NK-92 (cell line): ENCODE results near the gene DPP7.

ENCODE experiments used
- DNase-seq: peaks from one replicate; lab custom pipeline; 2025; ENCODE audit not compliant: unreplicated experiment; lab: John Stamatoyannopoulos, UW

Gene DPP7

DNA sequence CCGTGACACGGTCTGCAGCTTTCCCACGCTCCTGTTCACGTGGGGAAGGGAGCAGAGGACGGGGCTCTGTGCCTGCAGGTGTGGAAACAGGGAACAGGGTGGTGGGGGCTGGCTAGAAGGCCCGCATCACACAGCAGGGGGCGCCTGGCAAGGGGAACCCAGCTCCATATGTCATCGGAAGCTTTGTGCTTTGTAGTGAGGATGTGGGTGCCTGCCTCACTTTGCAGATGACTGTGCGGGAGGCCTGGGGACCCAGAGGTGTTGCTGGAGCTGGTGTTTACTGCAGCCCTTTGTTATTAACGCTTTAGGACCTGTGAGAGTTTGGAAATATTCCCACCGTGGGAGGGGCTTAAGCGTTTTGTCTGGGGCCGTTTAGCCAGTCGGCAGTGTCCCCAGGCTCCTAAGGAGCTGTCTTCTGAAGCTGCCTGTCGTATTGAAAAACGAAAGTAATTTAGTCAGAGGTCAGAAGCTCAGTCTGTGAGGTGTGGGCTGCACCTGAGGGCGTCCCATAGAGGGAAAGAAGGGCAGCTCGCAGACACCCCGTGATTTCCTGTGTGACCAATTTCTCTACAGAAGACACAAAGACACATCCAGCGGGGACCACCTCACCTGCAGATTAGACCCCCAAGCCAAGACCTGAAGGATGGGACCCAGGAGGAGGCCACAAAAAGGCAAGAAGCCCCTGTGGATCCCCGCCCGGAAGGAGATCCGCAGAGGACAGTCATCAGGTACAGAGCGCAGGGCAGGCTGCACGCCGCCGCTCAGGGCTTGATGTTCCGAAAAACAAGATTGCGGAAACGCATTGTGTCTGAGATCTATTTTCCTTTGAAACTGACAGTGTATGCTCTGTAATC is 18.6 kb downstream of the DPP7 start:
- DNase-seq, result no peak

DNA sequence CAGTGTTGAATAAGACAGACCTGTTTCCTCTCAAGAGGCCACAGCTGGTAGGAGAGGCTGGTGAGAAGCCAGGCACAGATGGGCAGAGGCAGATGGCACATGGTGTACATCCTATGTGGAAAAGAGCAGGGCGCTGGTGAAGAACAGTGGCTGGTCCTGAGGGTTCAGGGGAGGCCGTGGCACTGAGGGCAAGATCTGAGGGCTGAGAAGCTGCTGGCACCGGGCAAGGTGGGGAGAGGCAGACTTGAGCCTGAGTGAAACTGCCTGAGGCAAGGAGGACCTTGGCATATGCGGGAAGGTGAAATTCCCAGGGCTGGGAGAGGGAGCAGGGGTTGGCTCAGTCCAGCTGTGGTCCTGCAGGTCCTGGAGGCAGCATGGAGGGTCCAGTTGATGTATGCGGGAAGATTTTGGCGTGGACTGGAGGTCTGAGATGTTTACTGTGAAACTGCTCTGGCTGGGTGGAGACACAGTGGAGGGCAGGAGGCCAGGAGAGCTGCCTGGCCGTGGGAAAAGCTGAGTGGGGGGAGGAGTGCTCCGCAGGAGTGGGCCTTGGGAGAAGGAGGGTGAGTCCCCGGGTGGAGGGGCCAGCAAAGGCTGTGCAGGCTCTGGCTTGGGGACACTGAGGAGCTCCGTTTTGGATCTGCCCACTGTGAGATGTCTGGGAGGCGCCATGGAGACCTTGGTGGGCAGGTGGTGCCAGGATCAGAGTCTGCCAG is 25.1 kb downstream of the DPP7 start:
- DNase-seq, result no peak

DNA sequence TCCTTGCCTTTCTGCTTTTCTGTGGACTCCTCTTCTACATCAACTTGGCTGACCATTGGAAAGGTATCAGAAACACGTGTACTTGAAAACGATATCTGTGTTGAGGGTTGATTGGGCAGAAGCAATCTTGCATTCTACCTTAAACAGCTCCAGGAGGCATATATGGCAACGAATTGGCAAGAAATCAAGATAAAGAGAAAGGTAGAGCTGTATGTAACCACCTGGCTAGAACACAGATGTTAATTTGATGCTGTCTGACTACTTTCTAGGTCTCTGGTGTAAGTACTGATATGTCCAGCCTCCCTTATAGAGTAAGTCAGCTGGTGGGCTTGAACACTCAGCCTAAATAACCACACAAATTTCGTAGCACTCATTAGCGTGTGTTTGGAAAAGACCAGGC is 26.4 kb downstream of the DPP7 start:
- no peak for DNase-seq

DNA sequence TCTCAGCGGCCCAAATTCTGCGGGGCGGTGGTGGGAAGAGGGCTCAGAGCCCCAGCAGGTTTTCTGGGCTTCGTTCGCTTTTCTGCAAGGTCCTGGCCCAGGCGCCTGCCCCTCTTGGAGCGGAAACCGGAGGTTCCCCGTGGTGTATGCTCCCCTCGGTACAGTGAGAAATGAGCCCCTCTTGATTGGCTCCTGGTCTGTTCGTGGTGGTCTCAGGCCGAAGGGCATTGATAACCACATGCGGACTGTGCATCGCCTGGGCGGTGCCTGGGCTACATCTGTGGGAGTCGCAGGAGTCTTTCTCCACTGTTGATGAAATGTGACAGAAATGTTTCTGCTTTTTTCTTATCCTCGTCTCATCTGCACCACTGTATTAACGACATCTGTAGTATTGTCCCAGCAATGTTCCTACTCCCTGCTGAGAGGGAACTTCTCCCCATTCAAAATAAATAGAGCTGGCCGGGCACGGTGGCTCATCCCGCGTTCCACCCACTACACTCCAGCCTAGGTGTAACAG is 27.1 kb downstream of the DPP7 start:
- no peak for DNase-seq

DNA sequence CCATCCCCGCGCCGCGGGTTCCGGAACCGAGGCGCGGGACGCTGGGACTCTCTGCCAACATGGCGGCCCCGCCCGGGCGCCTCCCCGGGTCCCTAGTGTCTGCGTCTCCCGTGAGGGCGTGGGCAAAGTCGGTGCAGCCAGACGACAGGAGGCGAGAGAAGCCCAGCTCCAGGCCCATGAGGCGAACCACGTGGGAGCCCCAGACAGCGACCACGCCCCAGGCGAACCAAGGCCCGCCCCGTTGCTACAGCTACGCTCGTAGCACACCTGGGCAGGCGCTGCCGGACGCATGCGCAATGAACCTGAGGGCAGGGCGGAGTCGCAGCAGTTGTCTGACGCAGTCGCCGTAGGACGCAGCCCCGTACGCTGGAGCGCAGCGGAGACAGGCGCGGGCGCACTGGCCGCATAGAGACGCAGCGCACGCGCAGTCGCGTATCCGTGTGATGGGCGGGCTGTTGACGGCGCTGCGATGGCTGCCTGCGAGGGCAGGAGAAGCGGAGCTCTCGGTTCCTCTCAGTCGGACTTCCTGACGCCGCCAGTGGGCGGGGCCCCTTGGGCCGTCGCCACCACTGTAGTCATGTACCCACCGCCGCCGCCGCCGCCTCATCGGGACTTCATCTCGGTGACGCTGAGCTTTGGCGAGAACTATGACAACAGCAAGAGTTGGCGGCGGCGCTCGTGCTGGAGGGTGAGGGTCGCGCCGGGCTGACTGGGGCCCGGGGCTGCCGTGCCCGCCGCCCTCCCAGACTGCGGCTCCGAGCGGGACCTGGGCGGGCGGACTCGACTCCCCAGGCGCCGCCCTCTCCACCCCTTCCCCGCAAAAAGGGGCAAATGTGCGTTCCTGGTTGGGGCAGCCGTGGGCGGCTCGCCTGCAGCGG is 27.8 kb downstream of the DPP7 start, which contains the start of gene MAN1B1:
MAN1B1 (plus strand) TSS at position 455 of the 878 bp plus-strand sequence; CDS start at position 470, 15 bp downstream.
- peak; percentile 96 for DNase-seq

DNA sequence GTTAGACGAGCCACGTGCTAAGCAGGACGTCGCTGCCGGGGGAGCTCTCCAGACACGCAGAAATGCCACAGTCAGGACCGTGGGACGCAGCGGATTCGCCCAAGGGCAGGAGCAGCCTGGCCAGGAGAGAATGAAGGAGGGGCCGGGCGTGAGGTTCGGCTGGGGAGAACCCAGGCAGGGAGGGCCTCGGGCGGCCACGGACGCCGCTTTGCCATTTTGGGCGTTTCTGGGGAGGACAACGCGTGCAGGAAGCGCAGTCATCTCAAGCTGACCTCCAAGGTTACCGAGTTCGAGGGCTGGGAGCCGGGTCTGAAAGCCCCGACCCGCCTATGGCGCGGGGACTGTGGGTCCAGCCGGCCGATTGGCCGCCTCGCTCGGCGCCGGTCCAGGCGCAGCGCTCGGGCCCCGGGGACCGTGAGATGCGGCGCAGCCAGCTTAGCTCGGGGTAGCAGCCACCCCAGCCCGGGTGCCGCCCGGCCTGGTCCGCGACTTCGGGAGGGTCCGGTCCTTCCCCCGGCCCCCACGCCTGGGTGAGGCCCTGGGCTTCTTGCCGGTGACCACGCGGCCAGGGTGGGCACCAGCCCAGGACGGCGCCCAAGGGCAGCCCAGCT is 28.5 kb downstream of the DPP7 start:
- no peak for DNase-seq

DNA sequence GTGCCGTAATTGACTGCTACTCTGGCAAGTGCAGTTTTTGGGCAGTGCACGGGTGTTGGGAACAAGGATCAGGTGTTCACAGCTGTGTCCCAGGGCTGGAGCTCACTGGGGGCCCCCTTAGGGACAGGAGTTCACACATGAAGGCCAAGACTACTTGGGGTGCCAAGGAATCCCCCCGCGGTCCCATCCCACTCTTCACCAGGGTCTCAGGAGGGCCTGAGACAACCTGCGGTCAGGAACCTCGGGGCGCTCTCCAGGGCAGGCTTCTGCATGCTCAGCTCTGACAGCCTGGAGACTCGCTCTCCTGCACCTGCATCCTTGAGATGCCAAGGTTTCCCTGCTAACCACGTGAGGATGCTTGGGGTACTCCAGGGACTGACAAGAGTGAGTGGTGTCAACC is 30.0 kb downstream of the DPP7 start:
- DNase-seq, result no peak

DNA sequence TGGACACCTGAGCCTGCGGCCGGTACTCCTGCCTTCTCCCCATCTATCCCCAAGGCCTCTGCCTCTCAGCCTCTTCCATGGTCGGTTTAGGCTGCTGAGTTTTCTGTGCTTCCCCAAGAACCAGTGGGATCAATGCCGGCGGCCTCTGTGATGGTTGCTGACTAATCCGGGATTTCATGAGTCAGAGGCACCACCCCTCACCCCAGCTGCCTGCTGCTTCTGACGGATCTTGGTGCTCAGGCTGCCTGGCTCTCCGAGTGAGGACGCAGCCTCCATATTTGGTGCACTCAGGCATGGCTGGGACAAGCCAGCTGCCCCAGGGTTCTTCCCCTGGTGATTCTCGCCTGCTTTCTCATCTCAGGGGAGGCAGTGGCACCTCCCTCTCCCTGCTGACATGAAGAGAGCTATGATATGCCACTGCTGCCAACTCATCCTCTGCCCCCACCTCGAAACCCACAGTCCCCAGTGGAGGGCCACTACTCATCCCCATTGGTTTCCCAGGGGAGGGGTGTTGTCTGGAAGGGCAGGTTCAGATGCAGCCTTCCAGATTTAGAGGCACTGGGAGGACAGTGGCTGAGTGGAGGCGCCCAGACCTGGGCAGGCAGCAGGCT is 31.0 kb downstream of the DPP7 start:
- no peak for DNase-seq

DNA sequence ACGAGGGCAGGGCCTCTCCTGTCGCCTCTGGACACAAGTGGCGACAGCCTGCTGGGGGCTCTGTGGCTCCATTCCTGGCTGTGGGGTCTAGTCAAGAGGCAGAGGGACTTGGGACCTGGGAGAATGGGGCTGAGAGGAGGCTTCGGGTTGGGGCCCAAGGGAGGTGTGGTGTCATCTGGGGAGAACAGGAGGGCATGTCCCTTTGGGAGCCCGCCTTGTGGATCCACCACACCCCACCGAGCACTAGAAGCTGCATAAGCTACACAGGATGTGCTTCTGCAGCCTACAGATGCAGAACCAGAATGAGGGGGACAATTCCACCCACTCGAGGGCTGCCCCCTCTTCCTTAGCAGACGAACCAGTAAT is 31.6 kb downstream of the DPP7 start:
- no peak for DNase-seq

DNA sequence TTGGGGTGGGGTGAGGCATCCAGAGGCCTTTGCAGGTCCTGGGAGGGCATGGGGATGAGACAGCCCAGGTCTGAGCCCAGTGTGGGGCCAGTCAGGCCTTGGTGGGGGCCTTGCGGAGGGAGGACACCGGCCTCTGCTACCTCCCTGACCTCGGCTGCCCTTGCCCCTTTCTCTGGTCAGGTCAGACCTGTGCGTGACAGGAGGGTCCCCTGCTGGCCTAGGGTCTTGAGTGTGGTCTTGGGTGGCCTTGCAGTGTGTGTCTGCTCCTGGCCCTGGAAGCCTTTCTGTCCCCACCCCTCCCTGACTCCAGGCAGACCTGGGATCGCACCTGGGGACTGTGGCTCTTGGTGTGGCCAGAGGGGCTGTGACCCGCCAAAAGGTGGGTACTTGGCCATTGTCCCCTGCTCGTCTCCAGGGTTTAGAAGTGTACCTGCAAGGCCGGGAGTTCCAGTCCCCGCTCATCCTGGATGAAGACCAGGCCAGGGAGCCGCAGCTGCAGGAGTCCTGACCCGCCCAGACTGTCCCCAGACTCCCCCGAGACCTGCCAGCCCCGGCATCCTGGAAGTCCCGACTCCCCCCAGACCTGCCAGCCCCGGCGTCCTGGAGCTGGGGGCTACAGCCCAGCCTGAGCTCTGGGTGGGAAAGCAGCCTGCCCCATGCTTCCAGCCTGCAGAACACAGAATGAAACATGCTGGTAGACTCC is 32.2 kb downstream of the DPP7 start:
- no peak for DNase-seq

DNA sequence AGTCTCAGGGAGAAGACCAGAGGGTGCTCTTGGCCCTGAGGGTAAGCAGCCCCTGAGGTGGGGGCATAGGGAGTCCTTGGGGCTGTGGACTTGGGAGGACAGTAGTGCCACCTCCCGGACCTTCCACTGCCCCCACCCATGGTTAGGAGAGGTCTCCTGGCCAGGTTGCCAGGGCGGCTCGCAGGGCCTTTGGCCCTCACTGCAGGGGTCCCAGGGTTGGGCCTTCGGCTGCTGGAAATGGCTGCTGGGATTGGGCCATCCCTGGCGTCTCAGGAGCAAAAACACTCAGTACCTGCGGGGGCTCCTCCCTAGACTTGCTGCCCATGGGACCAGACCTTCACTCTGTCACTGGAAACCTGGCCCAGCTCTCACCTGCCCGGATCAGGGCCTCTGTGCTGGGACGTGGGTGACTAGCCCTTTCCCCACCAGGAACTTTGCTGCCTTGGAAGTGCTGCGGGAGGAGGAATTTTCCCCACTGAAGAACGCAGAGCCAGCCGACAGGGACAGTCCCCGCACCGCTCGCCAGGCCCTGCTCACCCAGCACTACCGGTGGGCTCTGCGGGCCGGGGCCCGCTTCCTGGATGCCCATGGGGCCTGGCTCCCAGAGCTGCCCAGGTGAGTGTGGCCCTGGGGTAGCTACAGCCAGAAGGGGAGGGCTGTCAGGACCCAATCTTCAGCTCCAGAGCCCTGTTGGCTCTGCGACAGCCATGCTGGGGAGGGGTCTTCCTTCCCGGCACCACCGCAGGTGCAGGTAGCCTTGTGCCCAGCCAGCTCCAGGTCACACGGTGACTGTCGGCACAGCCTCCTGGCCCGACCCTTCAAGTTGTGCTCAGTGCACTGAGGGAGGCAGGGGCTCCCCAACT is 34.0 kb downstream of the DPP7 start:
- DNase-seq, result no peak

DNA sequence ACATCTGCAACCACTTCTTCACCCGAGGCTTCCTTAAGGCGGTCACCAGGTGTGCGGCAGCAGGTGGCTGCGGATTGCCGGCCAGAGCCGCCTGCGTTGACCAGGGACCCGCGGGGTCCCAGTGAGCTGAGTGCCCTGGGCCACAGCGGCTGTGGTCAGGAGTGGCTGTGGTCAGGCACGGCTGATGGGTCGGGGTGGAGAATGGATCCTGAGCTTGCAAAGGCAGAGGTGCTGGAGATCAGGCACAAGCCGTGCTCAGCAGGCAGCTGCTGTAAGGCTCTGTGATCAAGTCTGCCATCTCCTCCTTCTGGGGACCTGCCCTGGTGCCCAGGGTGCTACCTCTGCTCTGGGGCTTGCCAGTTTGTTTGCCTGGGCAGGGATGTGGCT is 35.1 kb downstream of the DPP7 start:
- DNase-seq, result no peak

DNA sequence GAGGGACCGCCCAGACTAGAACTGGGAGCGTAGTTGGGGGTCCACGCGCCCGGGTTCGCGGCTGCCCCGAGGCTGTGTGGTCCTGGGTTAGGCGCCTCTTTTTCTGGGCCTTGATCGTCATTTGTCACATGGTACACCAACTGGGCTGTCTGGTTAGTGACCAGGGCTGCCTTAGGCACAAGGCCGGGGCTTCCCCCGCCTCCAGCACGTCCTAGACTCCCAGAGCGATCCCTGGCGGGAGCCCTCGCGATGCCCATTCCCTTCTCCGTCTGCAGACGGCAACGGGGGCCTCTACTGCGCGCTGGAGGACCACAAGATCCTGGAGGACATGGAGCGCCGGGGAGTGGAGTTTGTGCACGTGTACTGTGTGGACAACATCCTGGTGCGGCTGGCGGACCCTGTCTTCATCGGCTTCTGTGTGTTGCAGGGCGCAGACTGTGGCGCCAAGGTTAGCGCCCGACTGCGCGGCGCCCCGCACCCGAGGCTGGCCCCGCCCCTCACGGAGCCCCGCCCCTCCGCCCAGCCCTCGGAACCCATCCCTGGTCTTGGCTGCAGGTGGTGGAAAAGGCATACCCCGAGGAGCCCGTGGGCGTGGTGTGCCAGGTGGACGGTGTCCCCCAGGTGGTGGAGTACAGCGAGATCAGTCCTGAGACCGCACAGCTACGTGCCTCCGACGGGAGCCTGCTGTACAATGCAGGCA is 35.7 kb downstream of the DPP7 start:
- DNase-seq, result no peak

DNA sequence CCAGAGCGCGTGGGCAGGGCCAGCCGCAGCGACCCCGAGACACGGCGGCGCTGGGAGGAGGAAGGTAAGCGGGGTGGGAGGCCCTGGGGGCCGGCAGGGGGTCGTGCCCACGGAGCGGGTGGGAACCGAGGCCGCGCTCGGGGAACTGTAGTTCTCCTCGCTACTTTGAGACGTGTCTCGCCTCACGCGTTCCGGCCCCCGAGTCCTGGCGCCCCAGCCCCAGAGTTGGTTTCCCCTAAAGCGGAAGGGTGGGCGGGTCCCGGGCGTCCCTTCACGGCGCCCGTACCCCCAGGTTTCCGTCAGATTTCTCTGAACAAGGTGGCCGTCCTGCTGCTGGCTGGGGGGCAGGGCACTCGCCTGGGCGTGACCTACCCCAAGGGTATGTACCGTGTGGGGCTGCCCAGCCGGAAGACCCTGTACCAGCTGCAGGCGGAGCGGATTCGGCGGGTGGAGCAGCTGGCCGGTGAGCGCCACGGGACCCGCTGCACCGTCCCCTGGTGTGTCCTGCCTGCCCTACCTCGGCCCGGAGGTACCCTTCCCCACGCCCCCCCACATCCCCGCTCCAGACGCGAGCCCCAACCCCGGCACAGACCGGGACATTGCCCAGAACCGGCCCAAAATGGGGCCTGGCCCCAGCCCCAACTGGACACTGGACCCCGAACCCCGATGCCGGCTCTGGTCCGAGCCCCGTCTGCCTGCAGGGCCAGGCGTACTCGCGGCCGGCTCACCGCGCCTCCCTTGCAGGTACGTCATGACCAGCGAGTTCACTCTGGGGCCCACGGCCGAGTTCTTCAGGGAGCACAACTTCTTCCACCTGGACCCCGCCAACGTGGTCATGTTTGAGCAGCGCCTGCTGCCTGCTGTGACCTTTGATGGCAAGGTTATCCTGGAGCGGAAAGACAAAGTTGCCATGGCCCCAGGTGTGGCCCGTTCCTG is 36.5 kb downstream of the DPP7 start:
- no peak for DNase-seq

DNA sequence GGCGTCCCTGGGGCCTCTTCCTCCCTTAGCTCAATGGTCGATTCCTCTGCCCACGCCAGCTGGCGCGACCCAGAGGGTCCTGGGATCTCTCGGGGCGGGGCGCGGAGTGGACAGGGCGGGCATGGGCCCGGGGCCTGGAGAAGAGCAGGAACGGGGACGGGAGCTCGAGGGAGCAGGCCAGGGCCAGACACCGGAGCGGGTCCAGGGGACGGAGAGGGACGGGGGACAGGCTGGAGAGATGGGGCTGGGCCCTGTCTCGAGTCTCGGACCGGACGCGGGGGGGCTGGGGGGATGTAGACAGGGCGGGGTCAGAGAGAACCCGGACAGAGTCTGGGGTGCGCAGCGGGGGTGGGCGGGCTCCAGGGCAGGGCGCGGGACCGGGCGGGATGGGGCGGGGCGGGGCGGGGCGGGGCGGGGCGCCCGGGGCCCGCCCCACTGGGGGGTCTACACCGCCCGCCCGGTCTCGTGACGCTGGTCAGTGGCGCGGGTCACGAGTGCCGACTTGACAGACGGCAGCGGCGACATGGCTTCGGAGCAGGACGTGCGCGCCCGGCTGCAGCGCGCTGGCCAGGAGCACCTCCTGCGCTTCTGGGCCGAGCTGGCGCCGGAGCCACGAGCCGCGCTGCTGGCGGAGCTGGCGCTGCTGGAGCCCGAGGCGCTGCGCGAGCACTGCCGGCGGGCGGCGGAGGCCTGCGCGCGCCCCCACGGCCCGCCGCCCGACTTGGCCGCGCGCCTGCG is 37.4 kb downstream of the DPP7 start, which contains the start of gene UAP1L1:
UAP1L1 (plus strand) TSS at position 508 of the 738 bp plus-strand sequence; CDS start at position 524, 16 bp downstream.
- no peak for DNase-seq

DNA sequence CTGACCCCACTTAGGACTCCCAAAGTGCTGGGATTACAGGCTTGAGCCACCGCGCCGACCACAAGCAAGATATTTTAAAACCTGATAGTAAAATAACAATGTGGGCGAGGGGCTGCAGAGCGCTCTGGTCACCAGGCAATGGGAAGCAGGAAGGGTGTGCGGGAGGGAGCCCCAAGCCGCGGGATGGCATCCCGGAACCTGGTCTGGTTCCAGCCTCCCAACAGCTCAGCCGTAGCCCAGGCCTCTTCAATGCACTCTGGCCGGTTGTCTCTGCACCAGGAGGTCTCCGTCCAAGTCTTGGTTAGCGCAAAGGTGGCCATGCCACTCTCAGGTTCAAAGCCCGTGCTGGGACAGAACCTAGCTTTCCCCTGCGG is 37.9 kb downstream of the DPP7 start:
- DNase-seq, result no peak
